Naive B cell (primary cell): ENCODE data around the gene PACRG. TPM values are rescaled to one million over a fixed set of nuclear protein-coding genes. Genes with fewer than 3 reads are reported as not detected.

Experiments used
- ATAC-seq, 2 donors: fragments of 150-1000 bp; cut with Tn5 transposase; 2 replicates each; pipeline ENCODE4 v1.10.0; 2021; ENCODE audit warnings: low read depth in 2 of 2, mild to moderate bottlenecking in 2 of 2, moderate library complexity in 2 of 2
- DNase-seq: peaks from one replicate; pipeline ENCODE4 v3.0.0; 2022
- H3K27ac Mint-ChIP-seq, 6 donors: one replicate each; pipeline ENCODE4 v1.8.0; 2020 to 2022; ENCODE audit warnings: mild to moderate bottlenecking in 6 of 6, mixed read lengths in 6 of 6, moderate library complexity in 5 of 6, inconsistent platforms in 2 of 6
- H3K27me3 Mint-ChIP-seq, 3 donors: one replicate each; pipeline ENCODE4 v1.8.0; 2021 to 2022; ENCODE audit warnings: mixed read lengths in 3 of 3, mild to moderate bottlenecking in 1 of 3
- H3K36me3 Mint-ChIP-seq, 2 donors: one replicate each; pipeline ENCODE4 v1.8.0; 2020 to 2022; ENCODE audit warnings: mixed read lengths in 2 of 2, inconsistent platforms in 1 of 2, mild to moderate bottlenecking in 1 of 2
- H3K4me1 Mint-ChIP-seq, 3 donors: one replicate each; pipeline ENCODE4 v1.8.0; 2020 to 2022; ENCODE audit warnings: mixed read lengths in 3 of 3, inconsistent platforms in 1 of 3, mild to moderate bottlenecking in 1 of 3, moderate library complexity in 1 of 3
- H3K4me3 Mint-ChIP-seq, 8 donors: one replicate each; pipeline ENCODE4 v1.8.0; 2020 to 2022; ENCODE audit warnings: mild to moderate bottlenecking in 8 of 8, mixed read lengths in 8 of 8, moderate library complexity in 8 of 8, inconsistent platforms in 2 of 8
- H3K9me3 Mint-ChIP-seq, 7 donors: one replicate each; pipeline ENCODE4 v1.8.0; 2020 to 2022; ENCODE audit warnings: mixed read lengths in 7 of 7, mild to moderate bottlenecking in 5 of 7, inconsistent platforms in 2 of 7, moderate library complexity in 1 of 7
- polyA plus RNA-seq, 6 donors: library from polyadenylated mRNA; unstranded; fragments of 300-500 nt; fragmentation: Illumina TruSeq; gene quantifications; one replicate each; pipeline ENCODE4 v1.2.3, GENCODE V29; 2021; ENCODE audit warnings: low read depth in 6 of 6

PACRG gene
- polyA plus RNA-seq, 6 donors from 2014 or later, result not detected

- Mint-ChIP-seq H3K9me3 (peaks cover 0 to 6% (median 0%) of the 10 kb centered on the region in 7 donors), H3K36me3 (no peaks in the 10 kb centered on the region), H3K27me3 (no peaks in the 10 kb centered on the region), H3K4me1 (no peaks in the 10 kb centered on the region), H3K4me3 (no peak overlapping the region), H3K27ac (no peak overlapping the region)
- no peak for DNase-seq
- ATAC-seq, result no peak
These were observed 42.4 kb downstream of the PACRG start for GRCh38 chr6:162770136-162770535.

- Mint-ChIP-seq H3K27me3 (no peaks in the 10 kb centered on the region), H3K27ac (no peak overlapping the region), H3K4me3 (no peak overlapping the region), H3K9me3 (peaks cover 0 to 6% (median 0%) of the 10 kb centered on the region in 7 donors), H3K4me1 (no peaks in the 10 kb centered on the region), H3K36me3 (no peaks in the 10 kb centered on the region)
- ATAC-seq (no peak), DNase-seq (no peak)
These were observed 43.2 kb downstream of the PACRG start for GRCh38 chr6:162770955-162771354.

- Mint-ChIP-seq H3K36me3 (no peaks in the 10 kb centered on the region), H3K27me3 (no peaks in the 10 kb centered on the region), H3K4me3 (peak overlapping the region in 1 of 8 donors; percentile 13), H3K27ac (no peak overlapping the region), H3K4me1 (no peaks in the 10 kb centered on the region), H3K9me3 (peaks cover 0 to 6% (median 0%) of the 10 kb centered on the region in 7 donors)
- DNase-seq (no peak), ATAC-seq (no peak)
These were observed 44.7 kb downstream of the PACRG start for GRCh38 chr6:162772466-162772865.

- Mint-ChIP-seq H3K27ac (no peak overlapping the region), H3K4me3 (no peak overlapping the region), H3K4me1 (no peaks in the 10 kb centered on the region), H3K9me3 (peaks cover 3 to 7% (median 3%) of the 10 kb centered on the region in 7 donors), H3K36me3 (no peaks in the 10 kb centered on the region), H3K27me3 (no peaks in the 10 kb centered on the region)
- ATAC-seq (no peak), DNase-seq (no peak)
These were observed 46.2 kb downstream of the PACRG start for GRCh38 chr6:162773996-162774395.

GRCh38 chr6:162777091-162777490 lies 49.3 kb downstream of the PACRG start:
- peak overlapping the region in 1 of 6 donors; percentile 17 for H3K27ac Mint-ChIP-seq
- no peak for ATAC-seq
- H3K4me1 Mint-ChIP-seq, result no peaks in the 10 kb centered on the region
- peaks cover 6 to 32% (median 16%) of the 10 kb centered on the region in 7 donors for H3K9me3 Mint-ChIP-seq
- DNase-seq, result no peak
- no peaks in the 10 kb centered on the region for H3K36me3 Mint-ChIP-seq
- no peaks in the 10 kb centered on the region for H3K27me3 Mint-ChIP-seq
- H3K4me3 Mint-ChIP-seq, result no peak overlapping the region

GRCh38 chr6:162778603-162779002 lies 50.8 kb downstream of the PACRG start:
- no peak for DNase-seq
- peaks cover 6 to 33% (median 16%) of the 10 kb centered on the region in 7 donors for H3K9me3 Mint-ChIP-seq
- ATAC-seq, result no peak
- H3K36me3 Mint-ChIP-seq, result no peaks in the 10 kb centered on the region
- H3K27me3 Mint-ChIP-seq, result no peaks in the 10 kb centered on the region
- H3K4me1 Mint-ChIP-seq, result no peaks in the 10 kb centered on the region
- no peak overlapping the region for H3K4me3 Mint-ChIP-seq
- H3K27ac Mint-ChIP-seq, result no peak overlapping the region

GRCh38 chr6:162785632-162786242 lies 58.0 kb downstream of the PACRG start:
- ATAC-seq, result no peak
- Mint-ChIP-seq H3K27me3 (no peaks in the 10 kb centered on the region), H3K9me3 (peaks cover 3 to 21% (median 10%) of the 10 kb centered on the region in 7 donors), H3K27ac (peak overlapping the region in 1 of 6 donors; percentile 27), H3K4me3 (no peak overlapping the region), H3K36me3 (no peaks in the 10 kb centered on the region), H3K4me1 (no peaks in the 10 kb centered on the region)
- DNase-seq, result no peak

- no peak for DNase-seq
- no peak overlapping the region for H3K27ac Mint-ChIP-seq
- no peak overlapping the region for H3K4me3 Mint-ChIP-seq
- no peak for ATAC-seq
- H3K27me3 Mint-ChIP-seq, result peaks cover 0 to 4% (median 0%) of the 10 kb centered on the region in 3 donors
- peaks cover 0 to 4% (median 0%) of the 10 kb centered on the region in 3 donors for H3K4me1 Mint-ChIP-seq
- H3K36me3 Mint-ChIP-seq, result no peaks in the 10 kb centered on the region
- H3K9me3 Mint-ChIP-seq, result peaks cover 0 to 2% (median 0%) of the 10 kb centered on the region in 7 donors
These were observed 70.9 kb downstream of the PACRG start for GRCh38 chr6:162798546-162799266.

GRCh38 chr6:162814426-162814973 lies 86.7 kb downstream of the PACRG start:
- Mint-ChIP-seq H3K4me1 (no peaks in the 10 kb centered on the region), H3K27me3 (no peaks in the 10 kb centered on the region), H3K9me3 (peaks cover 0 to 4% (median 0%) of the 10 kb centered on the region in 7 donors), H3K4me3 (no peak overlapping the region), H3K36me3 (no peaks in the 10 kb centered on the region), H3K27ac (no peak overlapping the region)
- ATAC-seq, result no peak
- no peak for DNase-seq

GRCh38 chr6:162817196-162817595 lies 89.4 kb downstream of the PACRG start:
- no peaks in the 10 kb centered on the region for H3K36me3 Mint-ChIP-seq
- no peak overlapping the region for H3K27ac Mint-ChIP-seq
- DNase-seq (no peak), ATAC-seq (no peak)
- H3K9me3 Mint-ChIP-seq, result no peaks in the 10 kb centered on the region
- H3K27me3 Mint-ChIP-seq, result no peaks in the 10 kb centered on the region
- H3K4me3 Mint-ChIP-seq, result no peak overlapping the region
- H3K4me1 Mint-ChIP-seq, result no peaks in the 10 kb centered on the region

GRCh38 chr6:162819284-162819683 lies 91.5 kb downstream of the PACRG start:
- no peak for DNase-seq
- no peak overlapping the region for H3K4me3 Mint-ChIP-seq
- H3K27me3 Mint-ChIP-seq, result no peaks in the 10 kb centered on the region
- no peaks in the 10 kb centered on the region for H3K36me3 Mint-ChIP-seq
- H3K4me1 Mint-ChIP-seq, result no peaks in the 10 kb centered on the region
- no peak for ATAC-seq
- peaks cover 0 to 2% (median 0%) of the 10 kb centered on the region in 7 donors for H3K9me3 Mint-ChIP-seq
- H3K27ac Mint-ChIP-seq, result no peak overlapping the region

GRCh38 chr6:162821102-162821501 lies 93.3 kb downstream of the PACRG start:
- ATAC-seq (no peak), DNase-seq (no peak)
- Mint-ChIP-seq H3K4me3 (no peak overlapping the region), H3K36me3 (no peaks in the 10 kb centered on the region), H3K4me1 (no peaks in the 10 kb centered on the region), H3K27ac (no peak overlapping the region), H3K9me3 (peaks cover 0 to 2% (median 0%) of the 10 kb centered on the region in 7 donors), H3K27me3 (no peaks in the 10 kb centered on the region)

- H3K9me3 Mint-ChIP-seq, result peaks cover 0 to 5% (median under 1%) of the 10 kb centered on the region in 7 donors
- no peaks in the 10 kb centered on the region for H3K27me3 Mint-ChIP-seq
- H3K27ac Mint-ChIP-seq, result no peak overlapping the region
- H3K36me3 Mint-ChIP-seq, result no peaks in the 10 kb centered on the region
- DNase-seq, result no peak
- no peak for ATAC-seq
- peaks cover 0 to 3% (median 0%) of the 10 kb centered on the region in 3 donors for H3K4me1 Mint-ChIP-seq
- no peak overlapping the region for H3K4me3 Mint-ChIP-seq
These were observed 97.8 kb downstream of the PACRG start for GRCh38 chr6:162825597-162825996.
